Measurements from ENCODE around the gene SGPP2. TPM values are rescaled to one million over a fixed set of nuclear protein-coding genes. Genes with fewer than 3 reads are reported as not detected.
"Not testable (repeated sequence)": the region's sequence is repeated elsewhere in the genome, so short reads cannot be mapped to it uniquely, and the experiment has no call there.

Gene SGPP2
- not detected in 2 replicates for total RNA-seq
- polyA plus RNA-seq (2012): 0.25 TPM

GRCh38 chr2:222424276-222424728 is at the start of gene SGPP2:
SGPP2 (plus strand) TSS chr2:222424543; CDS start chr2:222424603, 60 bp downstream.
- DNase-seq (ENCODE audit: low read depth): no peak

- DNase-seq (ENCODE audit: low read depth): no peak
Observed at GRCh38 chr2:222375798-222376197, 48.5 kb upstream of the SGPP2 start.

- no peak for DNase-seq (ENCODE audit: low read depth)
Observed at GRCh38 chr2:222380456-222380855, 43.9 kb upstream of the SGPP2 start.

- DNase-seq (ENCODE audit: low read depth): no peak
Observed at GRCh38 chr2:222381566-222381965, 42.8 kb upstream of the SGPP2 start.

GRCh38 chr2:222383255-222383654 is 41.1 kb upstream of the SGPP2 start:
- no peak for DNase-seq (ENCODE audit: low read depth)

- DNase-seq (ENCODE audit: low read depth): no peak
Observed at GRCh38 chr2:222391743-222392285, 32.5 kb upstream of the SGPP2 start.

- DNase-seq (ENCODE audit: low read depth): no peak
Observed at GRCh38 chr2:222393733-222394267, 30.5 kb upstream of the SGPP2 start.

GRCh38 chr2:222398446-222398885 is 25.9 kb upstream of the SGPP2 start:
- DNase-seq (ENCODE audit: low read depth): peak; percentile 9

- peak; percentile 66 for DNase-seq (ENCODE audit: low read depth)
Observed at GRCh38 chr2:222399038-222399783, 25.1 kb upstream of the SGPP2 start.

GRCh38 chr2:222404151-222404905 is 20.0 kb upstream of the SGPP2 start:
- DNase-seq (ENCODE audit: low read depth): no peak

- DNase-seq (ENCODE audit: low read depth): no peak
Observed at GRCh38 chr2:222408684-222409083, 15.7 kb upstream of the SGPP2 start.

- no peak for DNase-seq (ENCODE audit: low read depth)
Observed at GRCh38 chr2:222410534-222410933, 13.8 kb upstream of the SGPP2 start.

- DNase-seq (ENCODE audit: low read depth): not testable (repeated sequence)
Observed at GRCh38 chr2:222412334-222412733, 12.0 kb upstream of the SGPP2 start.

GRCh38 chr2:222413295-222413911 is 10.9 kb upstream of the SGPP2 start:
- no peak for DNase-seq (ENCODE audit: low read depth)

GRCh38 chr2:222418739-222419138 is 5.6 kb upstream of the SGPP2 start:
- DNase-seq (ENCODE audit: low read depth): no peak

GRCh38 chr2:222420508-222420907 is 3.8 kb upstream of the SGPP2 start:
- DNase-seq (ENCODE audit: low read depth): no peak

- DNase-seq (ENCODE audit: low read depth): no peak
Observed at GRCh38 chr2:222421626-222422025, 2.7 kb upstream of the SGPP2 start.

GRCh38 chr2:222423186-222423585 is 1.2 kb upstream of the SGPP2 start:
- DNase-seq (ENCODE audit: low read depth): no peak

- DNase-seq (ENCODE audit: low read depth): no peak
Observed at GRCh38 chr2:222423632-222424275, 589 bp upstream of the SGPP2 start.

GRCh38 chr2:222424729-222425671 is 657 bp downstream of the SGPP2 start:
- DNase-seq (ENCODE audit: low read depth): no peak
